NCI-H2107 treated with DMSO at 0.1 percent for 48 hours (cell line): ENCODE data around the gene SEC16A.
"Not testable (repeated sequence)": the region's sequence is repeated elsewhere in the genome, so short reads cannot be mapped to it uniquely, and the experiment has no call there.

Source experiments
- DNase-seq: peaks from one replicate; lab custom pipeline; 2025; ENCODE audit not compliant: unreplicated experiment; lab: John Stamatoyannopoulos, UW

SEC16A gene

DNA sequence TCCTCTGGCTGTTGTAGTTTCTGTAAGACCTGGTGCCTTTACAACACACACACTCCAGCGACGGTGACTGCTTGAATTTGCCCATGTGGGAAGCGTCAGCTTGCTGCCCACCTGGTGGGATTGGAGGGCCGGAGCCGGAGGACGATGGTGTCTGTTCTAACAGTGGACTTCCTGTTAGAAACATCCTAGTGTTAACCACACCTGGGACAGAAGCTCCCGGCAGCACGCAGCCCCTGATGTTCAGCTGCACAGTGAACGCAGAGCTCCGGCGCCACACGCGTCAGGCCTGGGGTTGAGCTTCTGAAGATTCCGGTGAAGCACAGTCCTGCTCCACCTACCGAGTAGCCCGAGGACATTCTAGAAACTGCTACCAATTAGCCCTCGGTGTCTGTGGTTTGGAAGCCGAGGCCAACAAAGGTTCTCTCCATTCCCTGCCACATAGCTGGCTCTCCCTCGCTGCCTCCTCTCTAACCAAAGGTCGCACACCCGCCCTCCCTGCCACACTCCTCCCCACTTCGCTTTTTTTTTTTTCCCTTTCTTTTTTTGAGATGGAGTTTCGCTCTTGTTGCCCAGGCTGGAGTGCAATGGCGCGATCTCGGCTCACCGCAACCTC is 58.0 kb downstream of the SEC16A start:
- DNase-seq, result no peak

GRCh38 chr9:136423432-136424146 is 59.3 kb downstream of the SEC16A start:
- DNase-seq, result no peak

DNA sequence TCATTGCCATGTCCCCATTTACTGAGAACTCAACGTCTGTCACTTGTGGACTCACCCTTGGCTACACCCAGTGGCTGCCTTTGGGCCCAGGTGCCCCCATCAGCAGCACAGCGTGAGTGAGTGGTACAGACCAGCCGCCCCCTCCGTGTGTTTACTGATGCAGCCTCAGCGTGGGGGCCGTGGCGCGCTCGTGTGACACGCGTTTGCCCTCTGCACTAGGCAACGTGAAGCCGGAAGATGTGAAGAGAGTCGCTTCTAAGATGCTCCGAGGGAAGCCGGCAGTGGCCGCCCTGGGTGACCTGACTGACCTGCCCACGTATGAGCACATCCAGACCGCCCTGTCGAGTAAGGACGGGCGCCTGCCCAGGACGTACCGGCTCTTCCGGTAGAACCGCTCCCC is 60.0 kb downstream of the SEC16A start:
- no peak for DNase-seq

GRCh38 chr9:136421791-136422190 is 61.0 kb downstream of the SEC16A start:
- no peak for DNase-seq

DNA sequence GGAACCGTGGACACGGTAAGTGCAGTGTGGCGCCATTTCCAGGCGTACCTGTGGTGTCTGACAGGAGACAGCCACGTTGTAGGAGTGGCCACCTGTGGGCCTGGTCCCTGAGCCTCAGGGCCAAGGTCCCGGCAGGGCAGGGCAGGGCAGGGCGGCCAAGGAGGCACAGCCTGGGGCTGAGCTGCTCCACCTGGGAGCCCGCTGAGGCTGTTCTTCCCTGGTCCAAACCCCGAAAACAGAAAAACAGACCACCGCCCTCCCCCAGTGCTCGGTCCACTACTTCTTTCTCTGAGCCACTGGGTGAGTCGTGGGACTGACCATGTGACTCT is 63.8 kb downstream of the SEC16A start:
- DNase-seq, result no peak

DNA sequence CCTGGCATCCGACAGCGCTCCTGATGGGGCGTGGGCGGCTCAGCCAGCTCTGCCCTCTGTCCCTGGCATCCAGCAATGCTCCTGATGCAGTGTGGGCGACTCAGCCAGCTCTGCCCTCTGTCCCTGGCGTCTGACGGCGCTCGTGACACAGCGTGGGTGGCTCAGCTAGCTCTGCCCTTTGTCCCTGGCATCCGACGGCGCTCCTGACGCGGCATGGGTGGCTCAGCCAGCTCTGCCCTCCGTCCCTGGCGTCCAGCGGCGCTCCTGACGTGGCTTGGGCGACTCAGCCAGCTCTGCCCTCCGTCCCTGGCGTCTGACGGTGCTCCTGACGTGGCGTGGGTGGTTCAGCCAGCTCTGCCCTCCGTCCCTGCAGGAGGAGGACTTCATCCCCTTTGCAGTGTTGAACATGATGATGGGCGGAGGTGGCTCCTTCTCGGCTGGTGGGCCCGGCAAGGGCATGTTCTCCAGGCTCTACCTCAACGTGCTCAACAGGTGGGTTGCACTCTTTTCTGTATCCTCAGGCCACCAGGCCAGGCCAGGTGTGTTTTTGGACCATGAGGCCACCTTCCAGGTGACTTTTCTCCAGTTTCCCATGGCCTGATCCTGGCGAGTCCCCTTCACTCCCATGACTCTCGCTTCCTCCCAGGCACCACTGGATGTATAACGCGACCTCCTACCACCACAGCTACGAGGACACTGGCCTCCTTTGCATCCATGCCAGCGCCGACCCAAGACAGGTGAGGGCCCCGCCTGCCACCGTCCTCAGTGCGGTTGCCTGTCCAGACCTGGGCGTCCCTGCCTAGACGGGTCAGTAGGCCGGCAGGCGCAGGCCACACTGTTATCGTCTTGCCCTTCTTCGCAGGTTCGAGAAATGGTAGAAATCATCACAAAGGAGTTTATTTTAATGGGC is 64.4 kb downstream of the SEC16A start:
- DNase-seq, result no peak

DNA sequence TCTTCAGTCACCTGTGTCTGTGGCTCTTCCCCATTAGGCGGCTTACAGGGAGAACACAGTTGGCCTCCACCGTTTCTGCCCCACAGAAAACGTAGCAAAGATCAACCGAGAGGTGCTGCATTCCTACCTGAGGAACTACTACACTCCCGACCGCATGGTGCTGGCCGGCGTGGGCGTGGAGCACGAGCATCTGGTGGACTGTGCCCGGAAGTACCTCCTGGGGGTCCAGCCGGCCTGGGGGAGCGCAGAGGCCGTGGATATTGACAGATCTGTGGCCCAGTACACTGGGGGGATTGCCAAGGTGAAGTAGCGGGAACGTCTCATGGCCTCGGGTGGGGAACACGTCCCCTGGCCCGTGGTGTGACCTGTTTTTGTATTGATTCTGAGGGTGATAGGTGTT is 65.9 kb downstream of the SEC16A start:
- no peak for DNase-seq

GRCh38 chr9:136416427-136416826 is 66.4 kb downstream of the SEC16A start:
- no peak for DNase-seq

DNA sequence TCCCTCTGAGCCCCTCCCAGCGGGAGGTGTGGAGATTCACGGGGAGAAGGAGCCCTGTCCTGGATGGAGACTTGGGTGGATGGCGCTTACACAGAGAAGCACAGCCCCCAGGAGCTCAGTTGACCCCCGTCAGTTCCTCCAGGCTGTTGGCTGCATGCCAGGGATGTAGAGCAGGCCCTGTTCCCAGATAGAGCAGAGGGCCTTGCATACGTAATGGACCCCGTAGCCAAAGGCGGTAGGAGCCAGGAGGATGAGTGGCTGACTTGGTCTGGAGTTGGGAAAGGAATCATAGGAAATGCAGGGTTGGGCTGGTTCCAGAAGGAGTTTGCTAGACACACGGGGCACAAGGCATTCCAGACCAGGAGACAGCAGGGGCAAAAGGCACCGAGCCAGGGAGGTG is 69.9 kb downstream of the SEC16A start:
- DNase-seq, result no peak

- no peak for DNase-seq
Observed at GRCh38 chr9:136411378-136411777, 71.5 kb downstream of the SEC16A start.

- DNase-seq, result peak; percentile 73
Observed at GRCh38 chr9:136410500-136411287, 72.1 kb downstream of the SEC16A start, which contains the start of the genes ENTR1 and PMPCA. Gene ENTR1, minus strand, starts transcription at chr9:136410614. Its CDS starts 217 bp downstream, at chr9:136410397. Gene PMPCA, plus strand, starts transcription at chr9:136410658. Its CDS starts 11 bp downstream, at chr9:136410669.

GRCh38 chr9:136409557-136410455 is 73.0 kb downstream of the SEC16A start:
- DNase-seq, result no peak

- DNase-seq, result no peak
Observed at GRCh38 chr9:136407911-136408310, 74.9 kb downstream of the SEC16A start.

GRCh38 chr9:136407061-136407460 is 75.8 kb downstream of the SEC16A start:
- not testable (repeated sequence) for DNase-seq

GRCh38 chr9:136405904-136406303 is 76.9 kb downstream of the SEC16A start:
- not testable (repeated sequence) for DNase-seq

DNA sequence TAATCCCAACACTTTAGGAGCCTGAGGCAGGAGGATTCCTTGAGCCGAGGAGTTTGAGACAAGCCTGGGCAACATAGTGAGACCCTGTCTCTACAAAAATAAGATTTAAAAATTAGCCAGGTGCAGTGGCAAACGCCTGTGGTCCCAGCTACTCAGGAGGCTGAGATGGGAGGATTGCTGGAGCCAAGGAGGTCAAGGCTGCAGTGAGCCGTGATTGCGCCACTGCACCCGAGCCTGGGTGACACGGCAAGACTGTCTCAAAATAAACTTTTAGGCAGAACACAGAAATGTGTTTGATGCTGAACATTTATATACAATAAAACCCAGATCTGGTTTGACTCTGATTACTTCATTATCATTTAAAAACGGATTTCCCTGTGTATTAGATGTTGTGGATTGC is 77.4 kb downstream of the SEC16A start:
- DNase-seq, result no peak

DNA sequence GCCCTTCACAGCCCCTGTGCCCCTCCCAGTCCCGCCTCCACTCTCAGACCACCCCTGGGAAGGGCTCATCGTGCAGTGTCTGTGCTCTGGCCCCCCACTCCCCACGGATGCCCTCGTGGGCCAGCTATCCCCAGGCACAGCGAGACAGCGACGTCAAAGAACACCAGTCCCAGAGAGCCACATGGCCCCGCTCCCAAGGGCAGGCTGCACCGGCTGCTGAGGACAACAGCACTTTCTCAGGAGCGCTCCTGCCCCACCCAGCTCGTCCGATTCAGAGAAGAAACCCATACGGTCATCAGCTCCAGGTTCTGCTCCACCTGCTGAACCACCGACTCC is 78.1 kb downstream of the SEC16A start:
- DNase-seq, result no peak

GRCh38 chr9:136403915-136404800 is 78.7 kb downstream of the SEC16A start:
- no peak for DNase-seq

- no peak for DNase-seq
Observed at GRCh38 chr9:136403538-136403914, 79.3 kb downstream of the SEC16A start.
